ENCODE results near the gene TACC2. TPM values are rescaled to one million over a fixed set of nuclear protein-coding genes. Genes with fewer than 3 reads are reported as not detected.

Gene TACC2
- total RNA-seq, 1 donor from 2014 or later = 22.0 TPM

DNA sequence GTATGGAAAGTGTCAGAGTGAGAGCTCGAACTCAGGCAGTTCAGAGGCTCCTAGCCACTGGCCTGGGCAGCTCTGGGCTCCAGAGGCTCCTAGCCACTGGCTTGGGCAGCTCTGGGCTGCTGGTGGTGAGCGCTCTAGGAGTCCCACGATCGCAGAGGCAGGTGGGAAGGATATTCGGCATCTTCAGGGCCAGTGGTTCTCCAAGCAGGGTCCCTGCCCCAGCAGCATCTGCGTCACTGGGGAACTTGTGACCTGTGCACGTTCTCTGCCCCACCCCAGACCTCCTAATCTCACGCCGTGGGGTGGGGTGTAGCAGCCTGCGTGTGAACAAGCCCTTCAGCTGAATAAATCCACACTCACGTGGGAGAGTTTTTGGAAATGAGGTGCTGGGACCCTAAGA, 256.9 kb downstream of the TACC2 start:
- FAIRE-seq (no peak), DNase-seq (ENCODE audit: low read depth) (no peak)
- no peak overlapping the region for H3K27ac Mint-ChIP-seq (ENCODE audit: unreplicated experiment)
- peaks cover 16% of the 10 kb centered on the region for H3K36me3 Mint-ChIP-seq (ENCODE audit: low read depth, unreplicated experiment)
- H3K9me3 Mint-ChIP-seq (ENCODE audit: unreplicated experiment) = no peaks in the 10 kb centered on the region
- H3K9ac ChIP-seq (ENCODE audit: low read length) = no peak overlapping the region
- no peaks in the 10 kb centered on the region for H4K20me1 ChIP-seq (ENCODE audit: insufficient read depth, low read length)
- H3K4me2 ChIP-seq (ENCODE audit: low read length) = no peak overlapping the region
- TF ChIP-seq EZH2 (IDR thresholded peaks at IDR 0.05; ENCODE audit: insufficient read depth, low read length) = no peak
- TF ChIP-seq, protein P1, sequence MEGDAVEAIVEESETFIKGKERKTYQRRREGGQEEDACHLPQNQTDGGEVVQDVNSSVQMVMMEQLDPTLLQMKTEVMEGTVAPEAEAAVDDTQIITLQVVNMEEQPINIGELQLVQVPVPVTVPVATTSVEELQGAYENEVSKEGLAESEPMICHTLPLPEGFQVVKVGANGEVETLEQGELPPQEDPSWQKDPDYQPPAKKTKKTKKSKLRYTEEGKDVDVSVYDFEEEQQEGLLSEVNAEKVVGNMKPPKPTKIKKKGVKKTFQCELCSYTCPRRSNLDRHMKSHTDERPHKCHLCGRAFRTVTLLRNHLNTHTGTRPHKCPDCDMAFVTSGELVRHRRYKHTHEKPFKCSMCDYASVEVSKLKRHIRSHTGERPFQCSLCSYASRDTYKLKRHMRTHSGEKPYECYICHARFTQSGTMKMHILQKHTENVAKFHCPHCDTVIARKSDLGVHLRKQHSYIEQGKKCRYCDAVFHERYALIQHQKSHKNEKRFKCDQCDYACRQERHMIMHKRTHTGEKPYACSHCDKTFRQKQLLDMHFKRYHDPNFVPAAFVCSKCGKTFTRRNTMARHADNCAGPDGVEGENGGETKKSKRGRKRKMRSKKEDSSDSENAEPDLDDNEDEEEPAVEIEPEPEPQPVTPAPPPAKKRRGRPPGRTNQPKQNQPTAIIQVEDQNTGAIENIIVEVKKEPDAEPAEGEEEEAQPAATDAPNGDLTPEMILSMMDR (IDR thresholded peaks at IDR 0.05; ENCODE audit: insufficient read depth, low read depth, low read length) = no peak
- no peaks in the 10 kb centered on the region for H3K9me3 ChIP-seq (ENCODE audit: insufficient read depth, low read depth, low read length)
- H3K4me1 Mint-ChIP-seq (ENCODE audit: low read depth, unreplicated experiment) = no peaks in the 10 kb centered on the region
- no peak overlapping the region for H2AFZ ChIP-seq (ENCODE audit: low read depth, low read length)
- H3K27me3 Mint-ChIP-seq (ENCODE audit: low read depth, unreplicated experiment) = peaks cover 4% of the 10 kb centered on the region
- H3K27me3 ChIP-seq (ENCODE audit: insufficient read depth, low read length) = no peaks in the 10 kb centered on the region
- H3K4me3 Mint-ChIP-seq (ENCODE audit: unreplicated experiment) = no peak overlapping the region
- no peaks in the 10 kb centered on the region for H3K36me3 ChIP-seq (ENCODE audit: insufficient read depth, low read length)
- H3K4me3 ChIP-seq (ENCODE audit: insufficient read depth, low read depth, low read length) = no peak overlapping the region
- no peaks in the 10 kb centered on the region for H3K79me2 ChIP-seq (ENCODE audit: insufficient read depth, low read length)
- H3K4me1 ChIP-seq (ENCODE audit: insufficient read depth, low read length) = no peaks in the 10 kb centered on the region
- no peak overlapping the region for H3K27ac ChIP-seq (ENCODE audit: low read depth, low read length)

DNA sequence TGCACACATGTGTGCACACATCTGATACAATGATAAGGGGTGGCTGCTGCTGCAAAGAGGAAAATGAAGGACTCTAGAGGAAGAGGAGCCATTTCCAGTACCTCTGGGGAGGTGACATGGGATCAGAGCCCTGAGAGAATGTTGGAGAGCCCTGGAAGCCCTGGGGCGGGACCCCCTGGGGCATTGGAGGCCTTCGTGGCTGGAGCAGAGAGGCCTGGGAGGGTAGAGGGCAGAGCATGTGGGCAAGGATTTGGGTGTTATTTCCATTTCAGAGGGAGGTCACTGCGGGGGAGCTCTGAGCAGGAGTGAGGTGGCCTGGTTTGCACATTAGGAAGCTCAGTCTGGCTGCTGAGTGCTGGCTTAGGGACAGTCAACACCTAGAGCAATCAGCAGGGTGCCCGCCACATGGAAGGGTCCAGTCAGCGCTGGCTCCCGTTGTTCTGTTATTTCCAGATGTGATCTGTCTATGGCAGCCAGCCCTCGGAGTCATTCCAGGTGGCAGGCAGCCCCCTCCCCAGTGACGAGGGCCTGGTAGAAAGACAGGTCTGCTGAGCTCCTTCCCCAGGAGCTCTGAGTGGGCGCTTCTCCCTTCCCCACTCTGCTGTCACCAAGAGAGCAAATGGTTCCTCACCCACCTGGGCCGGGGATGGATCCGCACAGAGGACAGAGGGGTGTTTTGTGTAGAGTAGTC, 258.0 kb downstream of the TACC2 start:
- H3K27ac ChIP-seq (ENCODE audit: low read depth, low read length) = no peak overlapping the region
- no peaks in the 10 kb centered on the region for H3K4me1 Mint-ChIP-seq (ENCODE audit: low read depth, unreplicated experiment)
- no peaks in the 10 kb centered on the region for H3K4me1 ChIP-seq (ENCODE audit: insufficient read depth, low read length)
- H3K9me3 Mint-ChIP-seq (ENCODE audit: unreplicated experiment) = no peaks in the 10 kb centered on the region
- no peaks in the 10 kb centered on the region for H4K20me1 ChIP-seq (ENCODE audit: insufficient read depth, low read length)
- H3K27me3 ChIP-seq (ENCODE audit: insufficient read depth, low read length) = no peaks in the 10 kb centered on the region
- H3K9me3 ChIP-seq (ENCODE audit: insufficient read depth, low read depth, low read length) = no peaks in the 10 kb centered on the region
- H3K4me3 Mint-ChIP-seq (ENCODE audit: unreplicated experiment) = no peak overlapping the region
- no peak for DNase-seq (ENCODE audit: low read depth)
- H3K4me2 ChIP-seq (ENCODE audit: low read length) = no peak overlapping the region
- H3K27ac Mint-ChIP-seq (ENCODE audit: unreplicated experiment) = no peak overlapping the region
- no peak overlapping the region for H3K9ac ChIP-seq (ENCODE audit: low read length)
- no peaks in the 10 kb centered on the region for H3K36me3 ChIP-seq (ENCODE audit: insufficient read depth, low read length)
- peaks cover 4% of the 10 kb centered on the region for H3K27me3 Mint-ChIP-seq (ENCODE audit: low read depth, unreplicated experiment)
- H3K4me3 ChIP-seq (ENCODE audit: insufficient read depth, low read depth, low read length) = no peak overlapping the region
- TF ChIP-seq EZH2 (IDR thresholded peaks at IDR 0.05; ENCODE audit: insufficient read depth, low read length) = no peak
- H3K36me3 Mint-ChIP-seq (ENCODE audit: low read depth, unreplicated experiment) = peaks cover 13% of the 10 kb centered on the region
- no peaks in the 10 kb centered on the region for H3K79me2 ChIP-seq (ENCODE audit: insufficient read depth, low read length)
- H2AFZ ChIP-seq (ENCODE audit: low read depth, low read length) = no peak overlapping the region
- FAIRE-seq = no peak

DNA sequence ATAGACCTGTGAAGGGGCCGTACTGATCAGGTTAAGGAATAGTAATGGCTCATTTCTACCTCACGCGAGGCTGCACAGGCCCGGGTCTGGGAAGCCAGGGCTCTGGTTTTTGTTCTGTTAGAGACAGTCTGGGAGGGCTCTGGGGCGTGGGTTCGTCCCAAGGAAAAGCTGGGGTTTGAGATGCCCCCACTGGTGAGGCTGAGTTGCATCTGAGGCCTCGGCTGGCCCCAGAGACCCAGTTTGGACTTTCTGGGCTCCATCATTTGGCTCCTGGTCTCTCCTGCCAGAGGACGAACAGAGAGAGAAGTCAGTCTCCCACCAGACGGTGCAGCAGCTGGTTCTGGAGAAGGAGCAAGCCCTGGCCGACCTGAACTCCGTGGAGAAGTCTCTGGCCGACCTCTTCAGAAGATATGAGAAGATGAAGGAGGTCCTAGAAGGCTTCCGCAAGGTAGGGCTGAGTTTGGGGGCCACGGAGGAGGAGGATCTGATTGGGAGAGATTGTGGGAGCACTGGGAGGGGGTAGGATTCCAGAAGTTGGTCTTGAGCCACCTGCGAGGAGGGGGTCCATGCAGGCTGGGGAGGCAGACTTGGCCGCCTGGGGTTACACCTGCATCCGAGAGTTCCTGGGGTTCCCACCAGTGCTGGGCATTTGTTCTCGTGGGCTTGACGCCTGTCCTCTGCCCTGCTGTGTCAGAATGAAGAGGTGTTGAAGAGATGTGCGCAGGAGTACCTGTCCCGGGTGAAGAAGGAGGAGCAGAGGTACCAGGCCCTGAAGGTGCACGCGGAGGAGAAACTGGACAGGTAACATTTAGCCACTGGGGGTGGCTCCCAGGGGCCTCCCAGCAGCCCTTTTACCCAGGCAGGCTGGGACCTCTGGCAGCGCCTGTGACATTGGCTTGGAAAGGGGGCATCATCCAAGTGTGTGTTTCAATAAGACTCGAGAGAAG, 259.7 kb downstream of the TACC2 start:
- DNase-seq (ENCODE audit: low read depth) = no peak
- no peak overlapping the region for H3K27ac Mint-ChIP-seq (ENCODE audit: unreplicated experiment)
- Histone ChIP-seq H3K9ac (ENCODE audit: low read length) (no peak overlapping the region), H4K20me1 (ENCODE audit: insufficient read depth, low read length) (no peaks in the 10 kb centered on the region), H3K36me3 (ENCODE audit: insufficient read depth, low read length) (no peaks in the 10 kb centered on the region), H2AFZ (ENCODE audit: low read depth, low read length) (no peak overlapping the region), H3K27ac (ENCODE audit: low read depth, low read length) (no peak overlapping the region), H3K27me3 (ENCODE audit: insufficient read depth, low read length) (no peaks in the 10 kb centered on the region), H3K4me2 (ENCODE audit: low read length) (no peak overlapping the region), H3K9me3 (ENCODE audit: insufficient read depth, low read depth, low read length) (no peaks in the 10 kb centered on the region), H3K4me1 (ENCODE audit: insufficient read depth, low read length) (no peaks in the 10 kb centered on the region), H3K79me2 (ENCODE audit: insufficient read depth, low read length) (no peaks in the 10 kb centered on the region), H3K4me3 (ENCODE audit: insufficient read depth, low read depth, low read length) (no peak overlapping the region)
- H3K4me1 Mint-ChIP-seq (ENCODE audit: low read depth, unreplicated experiment) = no peaks in the 10 kb centered on the region
- no peaks in the 10 kb centered on the region for H3K9me3 Mint-ChIP-seq (ENCODE audit: unreplicated experiment)
- H3K4me3 Mint-ChIP-seq (ENCODE audit: unreplicated experiment) = no peak overlapping the region
- peaks cover 4% of the 10 kb centered on the region for H3K27me3 Mint-ChIP-seq (ENCODE audit: low read depth, unreplicated experiment)
- TF ChIP-seq, protein P1 (IDR thresholded peaks at IDR 0.05; ENCODE audit: insufficient read depth, low read depth, low read length) = no peak
- no peak for TF ChIP-seq EZH2 (IDR thresholded peaks at IDR 0.05; ENCODE audit: insufficient read depth, low read length)
- H3K36me3 Mint-ChIP-seq (ENCODE audit: low read depth, unreplicated experiment) = peaks cover 8% of the 10 kb centered on the region
- FAIRE-seq = no peak

Measured in astrocyte (in vitro differentiated cells and primary cell).